ENCODE data around the gene LRP1. TPM values are rescaled to one million over a fixed set of nuclear protein-coding genes. Genes with fewer than 3 reads are reported as not detected.

Gene LRP1
- total RNA-seq, 1 donor from 2014 or later = 369 TPM

DNA sequence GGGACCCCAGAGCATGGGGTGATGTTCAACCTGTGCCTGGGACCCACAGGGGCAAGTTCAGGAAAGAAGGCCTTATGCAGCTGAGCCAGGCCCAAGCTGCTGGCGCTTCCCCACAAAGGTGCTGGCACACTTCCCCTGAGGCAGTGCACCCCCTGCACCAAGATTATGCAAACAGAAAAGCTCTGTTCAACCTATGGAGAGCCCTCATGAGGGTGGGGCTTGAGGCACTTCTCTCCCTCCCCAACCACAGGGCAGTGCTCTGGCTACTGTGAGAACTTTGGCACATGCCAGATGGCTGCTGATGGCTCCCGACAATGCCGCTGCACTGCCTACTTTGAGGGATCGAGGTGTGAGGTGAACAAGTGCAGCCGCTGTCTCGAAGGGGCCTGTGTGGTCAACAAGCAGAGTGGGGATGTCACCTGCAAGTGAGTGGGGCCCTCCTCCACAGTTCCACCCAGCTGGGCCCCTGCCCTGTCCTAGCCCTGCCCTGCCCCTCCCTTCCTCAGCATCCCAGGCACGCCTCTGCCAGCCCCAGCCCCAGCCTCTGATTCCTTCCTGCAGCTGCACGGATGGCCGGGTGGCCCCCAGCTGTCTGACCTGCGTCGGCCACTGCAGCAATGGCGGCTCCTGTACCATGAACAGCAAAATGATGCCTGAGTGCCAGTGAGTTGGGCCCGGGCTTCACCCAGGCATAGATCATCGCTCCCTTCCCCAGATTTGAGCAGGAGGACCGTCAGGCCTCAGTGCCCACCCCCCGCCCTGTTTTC lies 82.8 kb downstream of the LRP1 start:
- peaks cover 27% of the 10 kb centered on the region for H3K4me1 Mint-ChIP-seq (ENCODE audit: low read depth, unreplicated experiment)
- H3K9me3 ChIP-seq (ENCODE audit: insufficient read depth, low read depth, low read length) = no peaks in the 10 kb centered on the region
- H3K9ac ChIP-seq (ENCODE audit: low read length) = no peak overlapping the region
- H3K4me3 ChIP-seq (ENCODE audit: insufficient read depth, low read depth, low read length) = no peak overlapping the region
- H3K27me3 Mint-ChIP-seq (ENCODE audit: low read depth, unreplicated experiment) = peaks cover 6% of the 10 kb centered on the region
- TF ChIP-seq, protein P1, sequence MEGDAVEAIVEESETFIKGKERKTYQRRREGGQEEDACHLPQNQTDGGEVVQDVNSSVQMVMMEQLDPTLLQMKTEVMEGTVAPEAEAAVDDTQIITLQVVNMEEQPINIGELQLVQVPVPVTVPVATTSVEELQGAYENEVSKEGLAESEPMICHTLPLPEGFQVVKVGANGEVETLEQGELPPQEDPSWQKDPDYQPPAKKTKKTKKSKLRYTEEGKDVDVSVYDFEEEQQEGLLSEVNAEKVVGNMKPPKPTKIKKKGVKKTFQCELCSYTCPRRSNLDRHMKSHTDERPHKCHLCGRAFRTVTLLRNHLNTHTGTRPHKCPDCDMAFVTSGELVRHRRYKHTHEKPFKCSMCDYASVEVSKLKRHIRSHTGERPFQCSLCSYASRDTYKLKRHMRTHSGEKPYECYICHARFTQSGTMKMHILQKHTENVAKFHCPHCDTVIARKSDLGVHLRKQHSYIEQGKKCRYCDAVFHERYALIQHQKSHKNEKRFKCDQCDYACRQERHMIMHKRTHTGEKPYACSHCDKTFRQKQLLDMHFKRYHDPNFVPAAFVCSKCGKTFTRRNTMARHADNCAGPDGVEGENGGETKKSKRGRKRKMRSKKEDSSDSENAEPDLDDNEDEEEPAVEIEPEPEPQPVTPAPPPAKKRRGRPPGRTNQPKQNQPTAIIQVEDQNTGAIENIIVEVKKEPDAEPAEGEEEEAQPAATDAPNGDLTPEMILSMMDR (IDR thresholded peaks at IDR 0.05; ENCODE audit: insufficient read depth, low read depth, low read length) = no peak
- TF ChIP-seq EZH2 (IDR thresholded peaks at IDR 0.05; ENCODE audit: insufficient read depth, low read length) = no peak
- H2AFZ ChIP-seq (ENCODE audit: low read depth, low read length) = no peak overlapping the region
- peaks cover 8% of the 10 kb centered on the region for H3K4me1 ChIP-seq (ENCODE audit: insufficient read depth, low read length)
- no peak overlapping the region for H3K4me3 Mint-ChIP-seq (ENCODE audit: unreplicated experiment)
- H3K79me2 ChIP-seq (ENCODE audit: insufficient read depth, low read length) = no peaks in the 10 kb centered on the region
- H3K4me2 ChIP-seq (ENCODE audit: low read length) = no peak overlapping the region
- no peak overlapping the region for H3K27ac ChIP-seq (ENCODE audit: low read depth, low read length)
- peaks cover 2% of the 10 kb centered on the region for H3K36me3 ChIP-seq (ENCODE audit: insufficient read depth, low read length)
- H4K20me1 ChIP-seq (ENCODE audit: insufficient read depth, low read length) = peaks cover 79% of the 10 kb centered on the region
- peaks cover 24% of the 10 kb centered on the region for H3K36me3 Mint-ChIP-seq (ENCODE audit: low read depth, unreplicated experiment)
- no peaks in the 10 kb centered on the region for H3K9me3 Mint-ChIP-seq (ENCODE audit: unreplicated experiment)
- H3K27me3 ChIP-seq (ENCODE audit: insufficient read depth, low read length) = peaks cover 13% of the 10 kb centered on the region
- DNase-seq (ENCODE audit: low read depth) (no peak), FAIRE-seq (no peak)
- H3K27ac Mint-ChIP-seq (ENCODE audit: unreplicated experiment) = no peak overlapping the region

DNA sequence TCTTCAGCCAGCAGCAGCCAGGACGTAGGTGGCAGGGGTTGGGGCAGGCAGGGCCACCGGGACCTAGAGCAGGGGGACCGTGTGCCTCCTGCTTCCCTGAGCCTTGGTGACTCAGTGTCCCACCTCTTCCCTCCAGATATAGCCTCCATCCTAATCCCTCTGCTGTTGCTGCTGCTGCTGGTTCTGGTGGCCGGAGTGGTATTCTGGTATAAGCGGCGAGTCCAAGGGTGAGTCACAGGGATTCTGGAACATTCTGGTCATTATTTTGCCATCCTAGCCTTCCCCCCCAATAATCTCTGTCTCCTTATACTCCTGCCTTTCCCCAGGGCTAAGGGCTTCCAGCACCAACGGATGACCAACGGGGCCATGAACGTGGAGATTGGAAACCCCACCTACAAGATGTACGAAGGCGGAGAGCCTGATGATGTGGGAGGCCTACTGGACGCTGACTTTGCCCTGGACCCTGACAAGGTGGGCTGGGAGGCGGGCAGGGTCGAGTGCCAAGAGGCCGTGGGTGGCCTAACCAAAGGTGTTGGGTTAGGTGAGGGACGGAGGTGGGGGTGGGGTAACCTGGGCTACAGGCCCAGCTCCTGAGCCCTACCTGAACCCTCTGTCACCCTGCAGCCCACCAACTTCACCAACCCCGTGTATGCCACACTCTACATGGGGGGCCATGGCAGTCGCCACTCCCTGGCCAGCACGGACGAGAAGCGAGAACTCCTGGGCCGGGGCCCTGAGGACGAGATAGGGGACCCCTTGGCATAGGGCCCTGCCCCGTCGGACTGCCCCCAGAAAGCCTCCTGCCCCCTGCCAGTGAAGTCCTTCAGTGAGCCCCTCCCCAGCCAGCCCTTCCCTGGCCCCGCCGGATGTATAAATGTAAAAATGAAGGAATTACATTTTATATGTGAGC lies 83.8 kb downstream of the LRP1 start:
- Histone ChIP-seq H3K4me3 (ENCODE audit: insufficient read depth, low read depth, low read length) (no peak overlapping the region), H3K27me3 (ENCODE audit: insufficient read depth, low read length) (peaks cover 16% of the 10 kb centered on the region), H3K36me3 (ENCODE audit: insufficient read depth, low read length) (peaks cover 2% of the 10 kb centered on the region), H3K9ac (ENCODE audit: low read length) (no peak overlapping the region), H3K9me3 (ENCODE audit: insufficient read depth, low read depth, low read length) (no peaks in the 10 kb centered on the region), H3K27ac (ENCODE audit: low read depth, low read length) (no peak overlapping the region), H3K4me2 (ENCODE audit: low read length) (no peak overlapping the region), H3K4me1 (ENCODE audit: insufficient read depth, low read length) (peaks cover 11% of the 10 kb centered on the region), H2AFZ (ENCODE audit: low read depth, low read length) (no peak overlapping the region), H3K79me2 (ENCODE audit: insufficient read depth, low read length) (no peaks in the 10 kb centered on the region), H4K20me1 (ENCODE audit: insufficient read depth, low read length) (peaks cover 76% of the 10 kb centered on the region)
- Mint-ChIP-seq H3K27ac (ENCODE audit: unreplicated experiment) (no peak overlapping the region), H3K27me3 (ENCODE audit: low read depth, unreplicated experiment) (peaks cover 6% of the 10 kb centered on the region), H3K36me3 (ENCODE audit: low read depth, unreplicated experiment) (peaks cover 24% of the 10 kb centered on the region), H3K9me3 (ENCODE audit: unreplicated experiment) (no peaks in the 10 kb centered on the region), H3K4me3 (ENCODE audit: unreplicated experiment) (no peak overlapping the region), H3K4me1 (ENCODE audit: low read depth, unreplicated experiment) (peaks cover 27% of the 10 kb centered on the region)
- no peak for FAIRE-seq
- no peak for DNase-seq (ENCODE audit: low read depth)
- TF ChIP-seq, protein P1 (IDR thresholded peaks at IDR 0.05; ENCODE audit: insufficient read depth, low read depth, low read length) = no peak
- TF ChIP-seq EZH2 (IDR thresholded peaks at IDR 0.05; ENCODE audit: insufficient read depth, low read length) = no peak

Data from astrocyte (in vitro differentiated cells and primary cell).